Anterior cingulate cortex (tissue), 58 donors: ENCODE data around the gene SREBF1.
A peak's percentile ranks its signal among the peaks of the same experiment; 100 is the strongest.

ENCODE experiments used
- DNase-seq, 58 donors: peaks; one replicate each; lab custom pipeline; 2025; lab: John Stamatoyannopoulos, UW

The SREBF1 gene

DNA sequence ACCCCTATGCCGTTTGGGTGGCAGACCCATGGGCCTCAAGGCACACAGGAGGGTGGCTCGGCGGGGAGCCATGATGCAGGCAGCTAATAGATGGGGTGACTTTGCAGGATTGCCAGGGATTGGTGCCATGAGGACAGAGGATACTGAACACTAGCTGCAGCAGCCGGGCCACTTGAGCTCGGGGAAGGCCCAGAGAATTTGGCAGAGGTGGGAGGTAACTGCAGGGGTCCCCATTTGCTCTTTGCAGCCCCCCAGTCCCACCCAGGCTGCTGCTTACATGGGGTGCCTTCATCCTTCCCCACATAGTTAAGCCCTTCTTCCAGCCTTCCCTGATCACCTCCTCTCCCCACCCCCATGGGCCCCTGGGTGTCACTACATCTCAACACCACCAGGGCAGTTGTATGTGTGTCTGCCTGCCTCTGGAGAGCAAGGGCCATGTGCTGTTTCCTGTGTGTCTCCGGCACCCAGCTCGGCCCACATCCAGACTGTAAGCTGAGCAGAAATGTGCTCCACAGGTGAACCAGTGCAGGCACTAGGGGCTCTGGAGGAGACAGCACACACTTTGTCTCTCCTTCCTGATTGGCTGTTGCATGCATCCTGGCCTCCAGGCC lies 52.0 kb downstream of the SREBF1 start:
- peak in 10 of 58 donors; percentile 12 to 63 (median 42) for DNase-seq

DNA sequence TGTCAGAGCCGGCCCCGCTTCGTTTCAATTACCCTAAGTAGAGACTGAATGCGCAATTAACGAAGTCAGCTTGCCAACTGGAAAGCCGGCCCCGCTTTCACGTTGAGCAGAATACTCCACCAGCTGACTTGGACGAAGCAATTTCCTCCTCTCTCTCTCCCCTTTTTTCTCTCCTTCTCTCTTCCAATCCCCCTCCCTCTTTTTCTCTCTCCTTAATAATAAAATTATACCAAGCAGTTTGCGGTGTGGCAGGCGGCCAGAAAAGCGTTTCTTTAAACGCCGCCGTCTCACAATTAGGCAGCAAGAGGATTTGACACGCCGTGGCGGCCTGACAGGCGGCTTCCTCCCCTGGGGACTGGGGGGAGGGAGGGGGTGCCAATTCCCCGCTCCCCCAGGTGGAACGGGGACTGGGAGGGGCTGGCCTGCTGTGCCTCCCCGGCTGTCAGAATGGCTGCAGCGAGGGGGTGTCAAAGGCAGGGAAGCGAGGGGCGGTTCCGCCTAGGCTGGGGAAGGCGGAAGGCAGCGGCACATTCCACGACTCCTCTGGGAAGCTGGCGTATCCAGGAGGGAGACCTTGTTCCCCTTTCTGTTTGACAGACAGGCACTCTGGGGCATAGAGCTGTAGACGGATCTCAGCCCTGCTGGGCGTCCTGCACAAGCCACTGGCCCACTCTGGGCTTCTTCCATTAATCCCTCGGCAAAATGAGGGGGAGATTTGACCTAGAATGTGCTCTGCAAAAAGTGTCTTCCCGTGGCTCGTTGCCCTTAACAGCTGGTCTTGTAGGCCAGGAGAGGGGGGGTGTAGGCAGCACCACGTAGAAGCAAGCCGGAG lies 52.7 kb downstream of the SREBF1 start:
- DNase-seq = peak in 53 of 58 donors; percentile 45 to 86 (median 70)

DNA sequence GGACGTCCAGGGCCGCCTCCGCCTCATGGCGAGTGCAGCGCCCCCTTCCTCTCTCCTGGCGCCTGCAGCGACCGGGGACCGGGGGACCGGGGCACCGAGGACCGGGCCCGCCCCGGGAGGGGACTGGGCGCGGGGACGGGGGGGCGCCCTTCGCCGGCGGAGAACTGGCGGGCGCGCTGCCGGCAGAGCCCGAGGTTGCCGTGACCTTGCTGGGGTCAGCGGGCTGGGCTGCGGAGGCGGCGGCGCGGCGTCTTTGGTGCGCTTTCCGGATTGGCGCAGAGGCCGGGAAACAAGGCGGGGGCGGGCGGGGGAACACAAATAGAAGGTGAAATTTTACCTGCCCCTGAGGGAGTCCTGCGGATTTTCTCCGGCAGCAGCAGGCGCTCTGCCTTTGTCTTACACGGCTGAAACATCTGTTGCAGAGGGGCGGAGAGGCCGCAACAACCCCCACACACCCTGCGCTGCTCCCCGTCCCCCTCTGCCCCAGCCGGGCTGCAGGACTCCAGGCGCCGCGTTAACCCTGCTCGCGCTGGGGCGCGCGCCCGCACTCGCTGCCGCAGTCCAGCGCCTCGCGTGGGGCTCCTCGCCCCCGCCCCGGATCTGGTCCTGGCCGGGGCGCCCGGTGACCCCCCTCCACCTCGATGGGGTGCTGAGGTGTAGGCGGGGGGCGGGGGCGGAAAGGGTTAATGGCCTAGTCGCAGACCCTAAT lies 53.5 kb downstream of the SREBF1 start:
- DNase-seq = peak in 44 of 58 donors; percentile 29 to 83 (median 67)

DNA sequence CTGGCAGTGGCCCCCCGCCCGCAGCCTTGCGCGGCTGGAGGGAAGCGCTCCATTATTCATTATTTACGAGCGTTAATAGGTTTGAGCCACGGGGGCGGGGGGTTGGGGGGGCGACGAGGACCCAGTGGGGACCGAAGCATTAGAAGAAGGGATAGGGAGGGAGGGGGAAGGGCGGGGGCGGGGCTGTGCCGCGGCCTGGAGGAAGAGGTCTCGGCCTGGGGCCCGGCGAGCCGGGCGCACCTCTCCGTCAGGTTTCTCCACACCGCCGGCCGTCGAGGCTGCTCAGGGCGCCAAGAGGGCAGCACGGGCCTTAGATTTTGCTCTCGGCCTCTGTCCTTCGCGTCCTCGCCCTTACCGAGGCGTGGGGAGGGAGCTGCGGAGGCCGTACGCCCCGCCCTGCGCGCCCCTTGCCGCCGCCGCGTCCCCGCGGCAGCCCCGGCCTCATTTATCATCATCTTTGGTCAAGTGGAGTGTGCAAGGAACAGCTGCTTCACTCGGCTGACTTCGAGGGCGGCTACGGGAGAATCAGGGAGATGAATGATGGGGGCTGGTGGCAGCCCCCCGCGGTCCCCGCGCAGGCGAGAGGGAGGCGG lies 54.2 kb downstream of the SREBF1 start:
- peak in 27 of 58 donors; percentile 46 to 90 (median 74) for DNase-seq

DNA sequence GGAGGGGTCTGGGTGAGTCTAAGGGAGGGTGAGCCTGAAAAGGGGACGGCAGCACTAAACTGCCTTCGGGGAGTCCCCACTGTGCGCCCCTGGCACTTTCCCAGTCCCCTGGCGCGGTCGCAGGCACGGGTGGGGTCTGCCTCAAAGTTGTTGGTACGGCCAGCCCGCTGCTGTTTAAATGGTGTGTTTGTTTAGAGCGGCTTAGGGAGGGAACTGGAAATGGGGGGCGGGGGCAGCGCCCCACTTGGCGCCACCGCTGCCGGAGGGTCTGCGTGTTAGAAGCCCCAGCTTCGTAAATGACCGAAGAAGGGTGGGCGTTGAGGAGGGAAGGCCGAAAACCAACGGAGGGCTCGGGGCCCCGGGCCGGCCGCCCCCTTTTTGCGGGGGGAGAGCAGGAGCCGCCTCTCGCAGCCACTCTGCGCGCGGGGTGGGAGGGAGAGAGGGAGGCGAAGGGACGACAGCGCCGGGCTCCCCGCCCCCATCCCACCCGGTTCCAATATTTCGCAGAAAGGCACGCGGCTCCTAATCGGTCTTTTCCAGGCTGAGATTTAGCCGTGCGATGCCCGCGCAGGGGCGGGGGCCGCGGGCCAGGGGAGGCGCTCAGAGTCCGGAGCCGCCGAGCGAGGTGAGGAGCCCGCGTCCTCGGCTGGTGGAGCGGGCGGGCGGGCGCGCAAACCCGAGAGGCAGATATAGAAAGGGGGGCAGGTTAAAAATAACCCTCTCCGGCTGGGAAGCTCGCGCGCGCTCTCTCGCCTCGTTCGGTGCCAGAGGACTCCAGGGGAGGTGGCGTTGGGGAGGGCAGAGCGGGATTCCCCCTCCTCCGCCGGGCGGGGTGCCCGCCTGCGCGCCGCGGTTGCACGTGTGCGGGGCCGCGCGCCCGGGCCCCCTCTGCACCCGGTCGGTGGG lies 54.9 kb downstream of the SREBF1 start:
- peak in 57 of 58 donors; percentile 38 to 92 (median 83) for DNase-seq

DNA sequence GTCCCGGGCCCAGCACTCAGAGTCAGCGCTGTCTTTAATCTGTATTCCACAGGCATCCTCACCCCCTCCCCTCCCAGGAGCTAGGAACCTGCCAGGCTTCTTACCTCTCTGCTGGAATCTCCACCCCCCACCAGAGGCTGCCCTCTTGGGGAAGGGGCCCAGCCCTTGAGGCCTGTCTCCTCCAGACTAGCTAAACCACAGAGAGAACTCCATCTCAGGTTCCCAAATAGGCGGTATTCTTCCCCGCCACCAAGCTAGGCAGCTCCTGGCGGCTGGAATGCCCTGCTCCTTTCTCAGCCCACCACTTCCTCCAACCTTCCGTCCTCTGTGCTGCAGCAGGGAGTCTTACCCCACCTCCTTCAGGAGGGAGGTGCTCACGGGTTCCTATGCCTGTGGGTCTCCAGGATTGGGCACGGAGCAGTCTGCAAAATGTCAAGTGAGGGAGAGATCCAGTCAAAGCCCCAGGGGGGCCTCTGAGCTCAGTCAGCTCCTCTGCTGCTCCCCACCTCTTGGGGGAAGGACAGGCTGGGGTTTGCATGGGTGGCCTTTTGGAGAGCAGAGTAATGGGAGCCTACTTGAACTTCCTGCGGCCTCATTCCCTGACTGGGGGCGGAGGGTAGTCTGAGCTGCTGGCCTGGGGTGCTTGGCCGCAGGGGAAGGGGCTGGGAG lies 55.7 kb downstream of the SREBF1 start:
- peak in 27 of 58 donors; percentile 22 to 70 (median 50) for DNase-seq

DNA sequence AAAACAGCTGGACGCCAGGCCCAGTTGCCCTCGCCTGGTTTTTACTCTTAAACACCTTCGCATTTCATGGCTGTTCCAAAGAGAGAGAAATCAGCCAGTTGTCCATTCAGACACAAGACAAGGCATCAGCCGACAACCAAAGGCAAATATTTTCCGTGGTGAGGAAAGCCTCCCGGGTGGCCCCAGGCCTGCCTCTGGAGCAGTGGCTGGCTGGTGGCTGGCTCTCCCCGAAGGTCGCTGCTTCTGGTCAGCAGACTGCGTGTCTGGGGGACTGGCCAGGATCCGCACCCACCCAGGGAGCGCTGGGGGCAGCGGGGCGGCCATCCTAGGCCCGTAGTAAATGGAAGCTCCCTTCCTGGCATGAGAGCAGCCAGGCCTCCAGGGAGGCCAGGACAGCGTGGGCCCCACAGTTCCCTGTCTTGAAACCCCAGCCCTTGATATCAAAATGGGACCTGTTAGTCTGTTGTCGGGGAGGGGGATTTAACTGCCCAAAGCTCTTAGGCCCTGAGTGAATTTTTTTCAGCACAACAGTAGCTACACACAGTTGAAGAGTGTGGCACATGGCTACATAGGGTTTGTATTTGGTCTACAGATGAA lies 57.7 kb downstream of the SREBF1 start:
- peak in 3 of 58 donors; percentile 23 to 58 (median 47) for DNase-seq

DNA sequence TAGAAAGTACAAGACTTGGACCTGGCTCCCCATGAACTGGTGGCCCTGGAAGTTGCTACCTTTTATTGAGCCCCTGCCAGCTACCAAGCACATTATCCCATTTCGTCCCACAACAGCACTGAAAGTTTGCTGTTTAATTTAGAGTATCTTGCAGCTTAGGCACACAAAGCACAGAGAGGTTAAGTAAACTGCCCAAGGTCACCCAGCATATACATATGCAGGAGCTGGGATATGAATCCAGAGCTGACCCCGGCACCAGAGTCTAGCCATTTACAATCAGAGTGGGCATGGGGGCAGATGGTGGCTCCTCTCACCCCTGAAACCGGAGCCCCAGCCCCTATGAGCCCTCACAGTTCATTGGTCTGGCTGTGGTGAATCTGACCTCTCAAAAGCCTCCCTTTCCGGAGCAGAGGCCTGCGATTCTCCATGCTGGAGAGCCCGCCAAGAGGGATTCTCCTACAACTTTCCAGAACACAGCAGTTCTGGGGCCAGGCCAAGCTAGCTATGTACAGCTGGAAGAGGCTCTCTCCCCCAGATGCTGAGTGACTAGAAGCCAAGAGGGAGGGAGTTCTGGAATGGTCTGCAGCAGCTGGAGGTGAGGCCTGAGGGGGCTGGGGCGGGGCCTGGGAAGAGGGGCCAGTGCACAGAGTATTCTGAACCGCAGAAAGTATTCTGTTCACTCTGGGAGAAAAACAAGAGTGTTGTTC lies 58.3 kb downstream of the SREBF1 start:
- peak in 33 of 58 donors; percentile 17 to 84 (median 59) for DNase-seq

DNA sequence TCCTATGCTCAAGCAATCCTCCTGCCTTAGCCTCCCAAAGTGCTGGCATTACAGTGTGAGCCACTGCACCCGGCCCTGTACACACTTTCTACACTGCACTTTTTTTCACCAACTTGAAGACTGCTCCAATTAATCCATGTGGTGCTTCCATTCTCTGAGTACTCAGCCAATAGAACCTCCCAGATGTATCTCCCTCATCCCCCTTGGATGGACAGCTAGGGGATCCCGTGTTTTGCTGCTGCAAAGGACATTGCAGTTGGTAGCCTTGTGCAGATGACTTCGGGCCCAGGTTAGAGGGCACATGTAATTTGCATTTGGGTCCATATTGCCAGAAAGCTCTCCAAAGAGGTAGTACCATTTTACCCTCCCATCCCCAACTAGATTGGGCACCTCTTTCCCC lies 59.9 kb downstream of the SREBF1 start:
- DNase-seq = no peak

DNA sequence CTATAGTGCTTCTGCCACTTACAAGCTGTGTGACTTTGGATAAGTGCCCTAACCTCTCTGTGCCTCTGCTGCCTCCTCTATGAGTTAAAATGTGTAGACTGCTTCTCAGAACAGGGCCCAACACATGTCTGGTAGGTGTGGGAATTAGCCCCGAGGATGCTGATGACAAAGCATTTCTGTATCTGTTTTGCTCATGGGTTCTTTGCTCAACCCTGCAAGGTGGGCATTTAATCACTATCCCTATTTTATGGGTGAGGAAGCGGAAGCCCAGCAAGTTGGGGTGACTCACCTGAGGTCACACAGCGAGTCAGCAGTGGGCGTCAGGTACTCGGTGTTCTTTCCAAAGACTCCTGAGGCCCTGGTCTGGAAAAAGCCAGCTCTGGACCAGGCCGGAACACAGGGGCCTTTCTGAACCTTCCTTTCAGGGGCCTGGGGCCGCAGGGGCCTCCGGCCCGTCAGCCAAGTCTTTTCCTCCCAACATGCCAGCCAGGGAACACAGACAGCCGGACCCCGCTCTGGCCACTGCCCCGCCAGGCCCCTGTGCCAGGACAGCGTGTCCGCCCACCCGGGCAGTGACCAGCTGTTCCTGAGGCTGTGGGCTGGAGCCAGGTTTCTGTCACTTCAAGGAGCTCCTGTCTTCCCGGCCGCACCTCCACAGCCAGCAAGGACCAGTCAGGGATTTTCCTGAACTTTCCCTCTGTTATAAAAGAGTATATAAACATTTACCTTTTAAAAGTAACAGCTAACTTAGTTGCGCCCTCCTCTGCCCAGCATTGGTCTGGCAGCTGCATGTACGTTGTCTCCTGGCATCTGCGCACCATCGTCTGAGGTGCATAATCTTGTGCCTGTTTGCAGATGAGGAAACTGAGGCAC lies 62.5 kb downstream of the SREBF1 start:
- DNase-seq = peak in 12 of 58 donors; percentile 15 to 51 (median 32)

DNA sequence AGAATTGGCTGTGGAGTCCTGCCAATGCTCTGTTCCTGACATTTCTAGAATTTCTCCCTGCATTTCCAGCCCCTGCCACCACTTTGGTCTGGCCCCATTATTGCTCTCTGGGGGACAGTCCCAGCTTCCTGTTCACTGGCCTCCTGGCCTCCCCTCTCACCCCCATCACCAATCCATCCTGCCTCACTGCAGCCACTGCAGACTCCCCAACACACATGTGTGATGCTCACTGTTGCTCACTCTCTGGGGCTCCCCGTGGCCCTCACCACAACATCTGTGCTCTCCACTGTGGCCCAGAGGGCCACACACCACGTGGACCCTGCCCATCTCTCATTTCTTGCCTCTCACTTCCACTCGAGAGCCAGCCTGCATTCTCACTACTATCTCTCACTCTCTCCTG lies 64.6 kb downstream of the SREBF1 start:
- no peak for DNase-seq

DNA sequence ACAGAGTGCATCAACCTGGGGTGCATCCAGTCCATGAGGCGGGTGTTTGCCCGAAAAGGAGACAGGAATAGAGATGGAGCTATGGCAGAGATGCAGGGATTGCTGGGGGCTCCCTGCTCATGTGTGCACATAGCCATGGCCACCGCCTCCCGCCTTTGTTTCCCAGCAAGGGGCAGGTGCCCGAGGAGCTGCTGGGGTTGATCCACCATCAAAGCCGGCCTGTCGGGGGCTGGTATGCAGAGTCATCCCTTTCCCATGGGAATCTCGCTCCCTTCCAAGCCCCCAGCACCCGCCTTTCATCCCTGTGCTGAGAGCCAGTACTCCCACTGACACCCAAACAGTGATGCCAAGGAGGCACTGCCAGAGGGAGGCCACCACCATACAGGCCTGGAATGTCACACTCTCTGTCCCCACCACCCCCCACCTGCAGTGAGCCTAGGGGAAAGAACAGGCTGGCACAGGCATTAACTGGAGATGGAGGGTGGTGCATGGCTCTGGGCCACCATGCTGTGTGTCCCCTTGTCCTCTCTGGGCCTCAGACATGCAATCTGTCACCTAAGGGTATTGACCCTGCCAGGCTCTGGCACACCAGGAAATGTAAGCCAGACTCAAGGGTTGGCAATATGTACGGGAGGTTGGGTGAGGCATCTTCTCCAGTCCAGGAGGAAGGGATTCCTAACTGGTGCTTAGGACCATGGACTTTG lies 65.1 kb downstream of the SREBF1 start:
- DNase-seq = no peak

DNA sequence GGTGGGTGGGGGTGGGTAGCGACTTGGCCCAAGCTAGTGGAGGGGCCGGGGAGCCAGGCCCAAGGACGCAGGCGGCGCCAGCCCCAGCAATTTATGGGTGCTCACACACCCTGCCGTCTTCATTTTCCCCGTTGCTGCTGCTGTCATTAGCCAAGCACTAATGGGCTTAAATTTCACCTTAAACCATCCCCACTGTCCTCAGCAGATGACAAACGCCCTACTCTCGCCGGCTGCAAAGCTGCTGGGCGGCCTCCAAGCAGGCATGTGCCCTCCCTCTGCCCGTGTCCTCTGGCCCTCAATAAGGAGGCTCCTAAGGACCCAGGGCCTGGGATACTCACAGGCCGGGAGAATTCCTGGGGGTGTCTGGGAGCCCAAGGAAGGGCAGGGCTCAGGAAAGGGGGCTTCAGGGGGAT lies 66.1 kb downstream of the SREBF1 start:
- no peak for DNase-seq

DNA sequence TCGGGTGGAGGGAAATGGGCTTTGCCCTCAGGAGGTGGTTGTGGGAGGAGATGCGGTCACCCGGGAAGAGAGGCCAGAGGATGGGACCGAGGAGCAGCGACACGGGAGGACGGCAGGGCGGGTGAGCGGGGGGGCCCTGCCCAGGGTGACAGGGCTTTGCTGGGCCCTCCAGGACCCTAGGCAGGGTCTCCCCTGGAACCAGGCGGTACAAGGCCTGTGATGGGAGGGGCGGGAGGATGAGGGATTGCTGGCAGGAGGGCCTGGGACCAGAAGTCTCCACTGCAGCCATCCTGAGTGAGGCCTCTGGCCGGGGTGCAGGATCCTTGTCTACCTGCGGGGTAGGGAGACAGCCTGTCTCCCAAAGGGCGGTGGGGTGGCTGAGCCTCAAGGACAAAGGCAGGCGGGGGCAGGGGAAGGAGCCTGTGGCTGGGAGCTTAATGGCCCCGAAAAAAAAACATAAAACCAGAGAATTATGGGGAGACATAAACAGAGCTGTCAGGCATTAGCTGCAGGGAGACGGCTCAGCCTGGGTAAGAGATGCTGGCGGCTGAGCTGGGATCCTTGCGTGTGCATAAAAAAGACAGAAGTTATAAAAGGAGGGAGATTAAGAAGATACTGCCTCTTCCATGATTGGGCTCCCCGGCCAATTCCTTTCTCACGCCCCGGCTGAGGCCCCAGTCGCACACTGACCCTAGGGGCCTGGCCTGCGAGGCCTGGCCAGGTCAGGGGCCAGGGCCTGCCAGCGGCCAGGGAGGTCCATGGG lies 66.7 kb downstream of the SREBF1 start:
- DNase-seq = no peak

DNA sequence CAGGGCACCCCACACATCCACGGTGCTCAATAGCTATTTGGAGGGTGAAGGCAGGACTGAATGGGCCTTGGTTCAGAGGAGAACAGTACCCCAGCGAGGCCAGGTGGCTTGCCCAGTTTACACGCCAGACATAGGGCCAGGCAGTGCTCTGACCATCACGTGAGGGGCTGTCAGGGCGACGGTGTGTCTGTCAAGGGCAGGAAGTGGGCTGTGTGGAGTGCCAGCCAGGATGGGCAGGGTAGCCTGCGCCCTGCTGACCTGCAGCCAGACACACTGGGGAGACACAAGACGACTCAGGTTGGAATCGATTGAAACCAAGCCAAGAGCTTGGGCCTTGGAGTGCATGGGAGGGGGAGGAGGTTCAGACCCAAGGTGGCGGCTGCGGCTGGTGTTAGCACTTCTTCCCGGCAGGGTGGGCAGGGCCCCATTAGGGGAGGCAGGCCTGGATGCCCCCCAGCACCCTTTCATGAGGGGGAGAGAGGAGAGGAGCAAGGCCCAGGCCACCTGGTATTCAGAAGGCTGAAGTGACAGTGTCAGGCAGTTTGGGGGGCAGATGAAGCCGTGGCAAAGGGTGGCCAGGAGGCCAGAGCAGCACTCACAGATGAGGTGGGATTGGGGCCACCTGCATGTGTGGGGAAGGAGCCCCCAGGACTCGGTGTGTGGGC lies 68.2 kb downstream of the SREBF1 start:
- DNase-seq = no peak
